Left colon (tissue), 2 donors: ENCODE results near the gene PLCB4. TPM values are rescaled to one million over a fixed set of nuclear protein-coding genes. Genes with fewer than 3 reads are reported as not detected.

Experiments
- ATAC-seq: fragments of 200-7000 bp; cut with Tn5 transposase; one replicate; pipeline ENCODE4 v1.9.1; 2020; ENCODE audit warnings: mild to moderate bottlenecking, moderate library complexity
- DNase-seq, 2 donors: peaks; one replicate each; pipeline ENCODE4 v3.0.0-alpha.2; 2020
- intact Hi-C, 2 donors: fragments of 100-400 bp; cut with DNase I in 1 of 2; cut with micrococcal nuclease in 1 of 2; formaldehyde crosslinking; loops; one replicate each; pipeline versions ENCODE4 v1.11.2 to v1.14.0; 2022; cut with DNase I, micrococcal nuclease
- total RNA-seq, 2 donors: library from RNA; stranded (reverse); fragmentation: NEBNext Ultra II Directional; extraction: Animal tissue kit (Norgen Biotek cat#: 25700); gene quantifications; one replicate each; pipeline ENCODE4 v1.2.1, GENCODE V29; 2021
- donor health status: DM: no; HTN: no; CAD: no.
- donor health status: DM: yes; HTN: yes; CAD: no.

Gene PLCB4
- total RNA-seq, 2 donors from 2014 or later: 45.3 to 58.2 TPM

GRCh38 chr20:9198460-9198859 lies 129.6 kb downstream of the PLCB4 start:
- intact Hi-C loops: no loop called here
- ATAC-seq: no peak

GRCh38 chr20:9200196-9200595 lies 131.3 kb downstream of the PLCB4 start:
- no peak for DNase-seq
- intact Hi-C loops: no loop called here
- ATAC-seq: no peak

More at GRCh38 chr20:9198460-9198859, 129.6 kb downstream of the PLCB4 start:
- no peak for DNase-seq

GRCh38 chr20:9200620-9201019 lies 131.7 kb downstream of the PLCB4 start:
- ATAC-seq (no peak), DNase-seq (no peak)
- intact Hi-C loops: no loop called here

DNA sequence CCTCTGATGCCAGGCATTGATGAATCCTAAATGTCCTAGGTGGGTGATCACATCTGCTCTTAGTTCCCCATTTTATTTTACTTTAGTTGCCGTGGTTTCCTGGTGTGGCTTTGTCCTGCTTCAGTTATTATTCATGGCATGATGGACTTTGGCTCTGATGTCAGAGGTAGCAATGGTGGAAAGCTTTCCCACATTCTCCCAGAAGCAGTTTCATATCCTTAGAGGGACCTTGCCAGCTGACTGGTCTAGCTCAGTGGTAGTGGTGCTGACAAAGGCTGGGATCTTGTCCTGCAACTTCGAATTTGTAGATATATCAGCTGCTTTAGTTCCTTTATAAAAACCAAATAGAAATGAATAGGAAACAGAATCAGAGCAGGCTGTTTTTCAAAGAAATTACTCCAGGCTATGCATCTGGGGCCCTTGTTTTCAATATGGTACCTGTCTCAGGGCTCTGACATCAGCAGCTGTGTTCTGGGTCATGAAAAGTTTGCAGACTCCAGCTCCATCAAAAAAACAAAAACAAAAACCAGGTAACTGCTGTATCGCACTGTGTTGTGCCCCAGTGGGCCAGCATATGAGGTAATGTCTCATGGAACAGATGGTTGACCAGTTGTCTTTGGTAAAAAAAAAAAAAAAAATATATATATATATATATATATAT lies 133.7 kb downstream of the PLCB4 start:
- intact Hi-C loops: no loop called here
- DNase-seq: peak in 1 of 2 donors; percentile 9
- ATAC-seq: peak; percentile 92

GRCh38 chr20:9203081-9203447 lies 134.2 kb downstream of the PLCB4 start:
- intact Hi-C loops: no loop called here
- no peak for ATAC-seq
- no peak for DNase-seq

- DNase-seq (no peak), ATAC-seq (no peak)
These were observed 136.1 kb downstream of the PLCB4 start for GRCh38 chr20:9204979-9205378.

GRCh38 chr20:9206486-9206885 lies 137.6 kb downstream of the PLCB4 start:
- intact Hi-C loops: no loop called here
- DNase-seq: no peak
- no peak for ATAC-seq

More at GRCh38 chr20:9204979-9205378, 136.1 kb downstream of the PLCB4 start:
- intact Hi-C loops: no loop called here

- intact Hi-C loops: no loop called here
- DNase-seq: no peak
- ATAC-seq: no peak
These were observed 138.4 kb downstream of the PLCB4 start for GRCh38 chr20:9207253-9207652.

DNA sequence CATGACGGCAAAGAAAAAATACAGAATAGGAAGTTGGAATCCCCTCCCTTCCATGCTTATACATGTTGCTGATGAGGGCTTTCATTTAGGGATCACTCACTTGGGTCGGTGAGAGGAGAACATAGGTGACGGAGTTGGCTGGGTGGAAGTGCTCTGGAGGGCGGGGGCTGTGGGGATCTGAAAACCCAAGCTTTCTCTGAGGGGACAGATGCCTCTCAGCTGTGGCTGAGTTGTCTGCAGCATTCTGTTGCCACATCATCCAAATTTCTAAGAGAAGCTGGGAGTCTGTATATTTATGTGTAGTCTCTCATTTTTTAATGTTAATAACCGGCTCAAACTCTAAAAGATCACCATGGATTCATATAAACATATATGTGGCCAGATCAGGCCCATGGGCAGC lies 141.5 kb downstream of the PLCB4 start:
- no peak for ATAC-seq
- intact Hi-C loops: no loop called here
- DNase-seq: no peak

DNA sequence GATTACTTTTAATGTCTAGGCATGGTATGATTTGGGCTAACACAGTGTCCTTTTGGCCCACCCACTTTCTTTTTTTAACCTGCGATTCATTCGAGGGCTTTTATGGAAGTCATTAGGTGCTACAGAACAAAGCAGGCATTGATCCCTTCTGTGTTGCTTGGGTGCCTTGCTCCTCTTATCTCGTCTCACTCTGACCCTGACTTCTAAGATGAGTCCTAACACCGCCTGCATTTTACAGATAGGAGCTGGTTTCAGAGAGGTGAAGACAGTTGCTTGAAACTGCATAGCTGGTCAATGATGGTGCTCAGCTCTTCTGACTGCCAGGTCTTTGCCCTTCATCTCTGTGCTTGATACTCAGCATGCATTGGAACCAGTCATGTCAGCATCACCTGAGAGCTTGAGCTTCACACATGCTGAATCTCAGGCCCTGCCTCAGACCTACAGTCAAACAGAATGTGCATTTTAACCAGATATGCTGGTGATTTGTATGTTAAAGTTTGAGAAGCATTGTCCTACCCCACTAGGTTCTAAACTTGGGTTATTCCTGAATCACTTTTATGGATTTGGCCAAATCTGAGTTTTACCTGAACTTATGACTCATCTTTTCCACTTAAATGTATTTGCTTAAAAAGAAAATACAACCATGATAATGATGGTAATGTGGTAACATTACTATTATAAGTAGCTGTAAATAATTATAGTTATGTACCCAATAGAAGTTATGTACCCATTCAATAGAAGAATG lies 142.3 kb downstream of the PLCB4 start:
- ATAC-seq: peak; percentile 54
- DNase-seq: no peak
- intact Hi-C loops: no loop called here

DNA sequence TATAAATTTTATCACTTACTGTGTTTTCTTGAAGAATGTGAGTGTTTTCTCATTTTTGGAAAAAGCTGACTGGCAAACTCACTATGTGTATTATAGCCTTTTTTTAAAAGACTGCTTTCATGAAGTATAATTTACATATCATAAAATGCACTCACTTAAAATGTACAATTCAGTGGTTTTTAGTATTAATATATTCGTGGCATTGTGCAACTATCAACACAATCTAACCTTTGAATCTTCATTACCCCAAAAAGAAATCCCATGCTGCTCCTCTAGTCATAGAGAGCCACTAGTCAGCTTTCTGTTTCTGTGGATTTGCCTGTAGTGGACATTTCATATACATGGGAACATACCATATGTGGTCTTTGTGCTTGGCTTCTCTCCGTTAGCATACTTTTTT lies 143.8 kb downstream of the PLCB4 start:
- no peak for ATAC-seq
- intact Hi-C loops: no loop called here
- no peak for DNase-seq

- DNase-seq (no peak), ATAC-seq (peak; percentile 26)
- intact Hi-C loops: no loop called here
These were observed 145.8 kb downstream of the PLCB4 start for GRCh38 chr20:9214685-9215084.

DNA sequence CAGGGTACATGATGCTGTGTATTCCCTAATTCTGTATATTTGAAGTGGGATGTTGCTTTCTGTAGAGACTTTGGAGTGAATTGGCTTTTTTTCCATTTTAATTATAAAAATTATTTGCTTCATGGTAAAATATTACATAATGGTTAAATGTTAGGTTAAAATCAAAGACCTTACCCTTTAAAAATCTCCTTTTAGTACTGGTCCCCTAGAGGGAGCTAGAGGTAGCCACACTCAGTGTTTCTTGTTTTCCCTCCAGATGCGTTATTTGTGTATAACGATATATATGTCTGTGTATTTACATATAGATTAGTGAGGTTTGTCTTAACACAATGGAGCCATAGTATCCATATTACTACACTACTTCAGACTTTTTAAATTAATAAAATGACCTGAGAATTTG lies 146.7 kb downstream of the PLCB4 start:
- DNase-seq (no peak), ATAC-seq (peak; percentile 55)
- intact Hi-C loops: no loop called here

DNA sequence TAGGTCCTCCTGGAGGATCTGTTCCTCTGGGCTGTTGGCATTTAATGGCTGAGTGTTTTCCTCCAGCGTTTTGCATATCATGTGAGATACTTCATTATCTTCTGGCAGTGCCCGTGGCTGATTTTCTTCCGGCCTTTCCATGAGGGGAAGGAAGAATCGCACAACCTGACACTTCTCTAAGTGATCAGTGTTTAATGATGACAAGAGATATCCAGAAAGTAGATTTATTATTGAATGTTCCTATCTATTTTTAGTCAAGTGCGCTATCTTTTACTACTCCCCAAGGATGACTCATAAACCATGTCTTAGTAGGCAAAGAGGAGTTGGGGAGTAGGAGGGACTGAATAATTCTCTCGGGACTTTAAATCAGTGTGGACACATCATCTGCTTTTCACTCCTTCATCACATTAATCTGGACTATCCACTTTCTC lies 149.7 kb downstream of the PLCB4 start:
- DNase-seq (no peak), ATAC-seq (no peak)

DNA sequence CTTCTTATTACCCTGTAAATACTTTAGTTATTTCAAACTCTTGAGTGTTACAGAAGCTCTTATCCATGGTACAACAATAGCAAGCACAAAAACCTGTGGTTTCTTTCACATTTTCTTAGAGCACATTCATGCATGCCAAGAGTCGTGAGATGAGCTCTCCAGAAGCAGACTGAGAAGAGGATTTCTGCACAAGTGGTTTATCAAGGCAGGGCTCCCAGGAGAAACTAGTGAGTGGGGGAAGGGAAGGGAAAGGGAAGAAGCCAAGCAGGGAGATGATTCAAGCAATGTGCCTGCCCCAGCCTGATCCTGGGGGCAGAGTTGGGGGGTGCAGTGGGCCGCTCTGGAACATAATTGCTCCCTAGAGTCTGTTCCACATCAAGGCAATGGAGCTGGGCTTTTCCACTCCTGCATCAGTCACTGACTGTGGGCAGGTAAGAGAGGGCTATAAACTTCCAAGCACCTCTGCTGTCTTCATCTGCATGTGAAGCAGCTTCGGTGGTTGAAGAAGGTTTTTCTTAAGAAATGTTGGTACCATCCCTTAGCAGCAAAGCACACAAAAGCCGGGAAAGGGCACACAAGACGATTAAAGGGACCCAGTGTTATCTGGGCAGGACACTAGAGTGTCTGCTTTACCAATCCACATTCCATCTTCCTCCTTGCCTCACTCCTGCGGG lies 152.1 kb downstream of the PLCB4 start:
- intact Hi-C loops: no loop called here

More for the DNA sequence above, 149.7 kb downstream of the PLCB4 start:
- intact Hi-C loops: no loop called here

DNA sequence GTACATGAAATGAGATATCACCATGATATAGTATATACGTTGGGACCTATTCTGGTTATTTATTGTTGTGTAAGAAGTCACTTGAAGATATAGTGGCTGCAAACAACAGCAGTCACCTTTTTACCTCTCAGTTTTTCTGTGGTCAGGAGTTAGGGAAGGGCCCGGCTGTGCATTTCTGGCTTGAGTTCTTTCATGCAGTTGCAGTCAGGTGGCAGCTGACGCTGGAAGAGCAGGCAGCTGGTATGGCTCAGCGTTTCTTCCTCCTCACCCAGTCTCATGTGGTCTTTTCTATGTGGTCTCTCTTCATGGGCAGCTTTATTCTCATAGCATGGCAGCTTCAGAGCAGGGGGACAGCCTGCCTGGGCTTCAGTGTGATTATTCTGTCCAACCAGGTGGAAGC lies 154.4 kb downstream of the PLCB4 start:
- ATAC-seq (no peak), DNase-seq (no peak)
- intact Hi-C loops: no loop called here

More for the DNA sequence above, 152.1 kb downstream of the PLCB4 start:
- ATAC-seq (no peak), DNase-seq (no peak)

DNA sequence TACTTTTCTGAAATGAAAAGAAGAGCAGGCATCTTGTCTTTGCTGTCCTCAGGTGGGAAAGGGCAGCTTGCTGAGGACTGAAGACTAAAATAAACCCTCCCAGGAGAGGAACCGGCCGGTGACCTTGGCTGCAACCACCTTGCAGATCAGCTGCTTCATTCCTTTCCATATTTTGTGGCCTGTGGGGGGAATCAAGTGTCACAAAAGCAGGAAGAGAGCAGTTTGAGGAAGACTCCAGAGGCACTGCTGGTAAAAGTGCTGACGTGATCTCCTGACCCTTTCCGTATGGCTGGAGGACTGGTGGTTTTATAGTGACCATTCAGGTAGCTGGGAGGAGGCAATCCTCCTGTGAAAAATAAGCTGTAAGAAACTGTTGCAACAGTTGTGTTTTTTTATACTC lies 157.0 kb downstream of the PLCB4 start:
- ATAC-seq: no peak
- DNase-seq: no peak
- intact Hi-C loops: no loop called here

DNA sequence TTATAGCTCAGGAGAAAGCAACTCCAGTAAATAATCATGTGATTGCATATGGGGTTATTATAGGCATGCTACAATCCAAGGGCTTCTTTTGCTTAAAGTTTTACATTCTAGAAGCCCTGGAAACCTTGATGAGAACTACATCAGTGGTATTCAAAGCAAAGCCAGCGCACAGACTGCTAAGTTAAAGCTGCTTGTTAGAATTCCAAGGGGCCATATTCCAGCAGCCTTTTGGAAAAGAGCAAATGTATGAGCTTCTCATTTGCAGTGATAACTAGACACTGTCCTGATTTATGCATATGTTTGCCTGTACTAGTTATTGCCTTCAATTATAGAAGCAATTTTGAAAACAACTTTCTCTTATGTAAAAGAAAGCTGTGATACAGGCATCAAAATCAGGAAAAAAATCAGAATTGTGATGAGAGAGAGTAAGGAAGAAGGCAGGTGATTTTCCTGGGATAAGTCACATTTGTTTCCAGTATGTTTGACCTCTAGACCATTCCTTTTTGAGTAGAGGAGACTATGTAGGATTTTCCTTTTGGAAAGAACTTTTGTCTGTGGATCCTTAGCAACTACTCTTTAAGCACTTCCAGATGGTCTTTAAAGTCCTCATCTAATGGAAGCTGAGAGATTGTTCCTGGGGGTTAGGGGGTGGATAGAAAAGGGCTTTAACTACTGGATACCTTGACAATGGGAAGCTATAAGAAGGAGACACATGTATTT lies 159.2 kb downstream of the PLCB4 start:
- no peak for ATAC-seq
- DNase-seq: no peak
- intact Hi-C loops: no loop called here

GRCh38 chr20:9228774-9229450 lies 160.0 kb downstream of the PLCB4 start:
- DNase-seq (no peak), ATAC-seq (peak; percentile 42)
- intact Hi-C loops: no loop called here
